Activated CD4-positive, alpha-beta T cell treated with anti-CD3 and anti-CD28 coated beads, Interleukin-10, Interleukin-2, amounts not matched to agents 100 ng/mL and 50 ng/mL, durations not matched to agents 16 hours and 8 hours (primary cell): Measurements from ENCODE around the gene PRSS36.
"Not testable (repeated sequence)": the region's sequence is repeated elsewhere in the genome, so short reads cannot be mapped to it uniquely, and the experiment has no call there.

Experiments
- DNase-seq: peaks from one replicate; pipeline ENCODE4 v3.0.0-alpha.2; 2020

PRSS36 gene

GRCh38 chr16:31183432-31184428, 33.9 kb upstream of the PRSS36 start:
- no peak for DNase-seq

DNA sequence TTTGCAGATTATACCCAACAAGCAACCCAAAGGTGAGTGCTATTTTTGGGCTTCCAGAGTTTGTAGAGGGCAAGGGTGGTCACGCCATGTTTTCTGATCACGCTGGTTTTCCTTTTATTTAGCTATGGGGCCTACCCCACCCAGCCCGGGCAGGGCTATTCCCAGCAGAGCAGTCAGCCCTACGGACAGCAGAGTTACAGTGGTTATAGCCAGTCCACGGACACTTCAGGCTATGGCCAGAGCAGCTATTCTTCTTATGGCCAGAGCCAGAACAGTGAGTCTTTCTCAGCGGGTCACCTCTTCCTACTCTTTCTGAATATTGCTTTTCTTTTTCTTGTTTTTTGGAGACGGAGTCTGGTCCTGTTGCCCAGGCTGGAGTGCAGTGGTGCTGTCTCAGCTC, 32.5 kb upstream of the PRSS36 start:
- DNase-seq: no peak

DNA sequence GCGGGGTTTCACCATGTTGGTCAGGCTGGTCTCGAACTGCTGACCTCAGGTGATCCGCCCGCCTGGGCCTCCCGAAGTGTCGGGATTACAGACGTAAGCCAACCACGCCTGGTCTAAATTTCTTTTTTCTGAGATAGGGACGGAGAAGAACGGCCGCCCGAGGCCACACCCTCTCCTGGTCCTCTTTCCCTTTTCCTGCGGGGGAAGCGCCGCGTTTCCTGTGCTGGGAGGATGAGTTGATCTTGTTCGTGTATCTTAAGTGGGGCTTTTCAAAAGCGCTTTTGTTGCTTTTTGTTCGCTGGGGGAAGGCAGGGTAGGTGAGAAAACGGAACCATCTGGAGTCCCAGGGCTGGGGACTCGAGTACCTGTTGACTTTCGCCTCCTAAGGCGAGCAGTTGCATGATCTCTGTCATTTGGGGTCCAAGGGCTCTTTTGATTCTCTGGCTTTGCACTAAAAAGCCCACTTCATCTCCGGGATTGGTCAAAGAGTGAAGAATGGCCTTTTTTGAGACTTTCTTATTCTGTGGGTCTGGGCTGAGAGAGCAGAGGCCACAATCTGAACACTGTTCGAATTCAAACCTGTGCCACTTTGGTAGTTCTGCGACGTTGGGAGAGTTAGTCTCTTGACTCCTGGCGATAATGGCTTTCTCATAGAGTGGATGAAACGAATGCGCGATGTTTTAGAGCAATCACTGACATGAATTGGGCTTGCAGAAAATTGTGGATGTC, 31.4 kb upstream of the PRSS36 start:
- peak; percentile 54 for DNase-seq

- peak; percentile 92 for DNase-seq
Measured at GRCh38 chr16:31179747-31180459, 30.0 kb upstream of the PRSS36 start, which contains the start of gene FUS. Gene FUS (plus strand): TSS chr16:31180139. CDS start chr16:31180215, 76 bp downstream.

DNA sequence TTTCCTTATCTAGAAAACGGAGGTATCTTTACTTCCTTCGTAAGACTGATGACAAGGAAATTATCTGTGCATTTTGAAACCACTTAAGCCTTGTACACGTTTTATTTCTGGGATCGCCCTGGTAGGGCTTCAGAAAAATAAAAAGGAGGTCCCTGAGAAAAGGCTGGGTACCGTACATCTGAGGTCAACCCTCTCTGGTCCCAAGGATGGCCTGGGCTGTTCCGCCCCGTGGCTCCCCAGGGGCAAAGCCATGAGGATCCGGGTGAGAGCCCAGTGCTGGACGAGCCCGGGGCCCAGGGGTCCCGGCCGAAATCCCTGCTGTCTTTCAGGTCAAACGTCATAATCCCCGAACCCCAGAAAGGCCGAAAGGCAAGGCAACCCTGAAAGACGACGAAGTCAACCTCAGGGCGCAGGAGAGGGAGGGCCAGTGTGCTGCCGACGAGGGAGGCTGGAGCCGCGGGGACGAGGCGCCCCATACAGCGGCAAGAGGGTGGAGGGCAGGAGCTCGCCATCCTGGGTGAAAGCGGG, 29.4 kb upstream of the PRSS36 start:
- DNase-seq: no peak

DNA sequence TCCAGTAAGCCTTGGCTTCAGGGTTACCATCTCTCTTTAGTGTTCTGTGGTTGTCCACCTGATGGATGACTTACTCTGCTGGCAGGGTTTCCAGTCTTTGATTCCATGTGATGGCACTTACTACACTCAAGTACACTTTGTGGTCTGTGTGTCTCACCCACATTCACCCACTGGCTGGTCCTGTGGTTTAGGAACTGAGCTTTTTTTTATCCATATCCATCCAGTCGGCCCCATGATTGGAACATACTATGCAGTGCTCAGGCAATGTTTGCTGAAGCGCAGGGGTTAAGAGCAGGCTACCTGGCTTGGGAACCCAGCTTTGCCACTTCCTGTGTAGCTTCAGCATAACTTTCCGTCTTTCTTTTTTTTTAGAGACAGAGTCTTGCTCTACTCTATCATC, 27.3 kb upstream of the PRSS36 start:
- peak; percentile 68 for DNase-seq

GRCh38 chr16:31170048-31170447, 20.2 kb upstream of the PRSS36 start:
- not testable (repeated sequence) for DNase-seq

GRCh38 chr16:31168848-31169247, 19.0 kb upstream of the PRSS36 start:
- DNase-seq: no peak

DNA sequence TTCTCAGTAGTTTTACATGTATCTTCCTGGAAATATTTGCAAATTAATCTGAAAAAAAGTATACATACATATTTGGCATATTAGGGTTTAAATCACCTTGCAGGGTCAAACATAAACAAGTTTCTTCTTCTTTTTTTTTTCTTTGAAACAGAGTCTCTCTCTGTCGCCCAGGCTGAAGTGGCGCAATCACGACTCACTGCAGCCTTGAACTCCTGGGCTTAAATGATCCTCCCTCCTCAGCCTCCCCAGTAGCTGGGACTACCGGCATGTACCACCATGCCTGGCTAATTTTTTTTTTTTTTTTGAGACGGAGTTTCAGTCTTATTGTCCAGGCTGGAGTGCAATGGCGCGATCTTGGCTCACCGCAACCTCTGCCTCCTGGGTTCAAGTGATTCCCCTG, 17.4 kb upstream of the PRSS36 start:
- no peak for DNase-seq

DNA sequence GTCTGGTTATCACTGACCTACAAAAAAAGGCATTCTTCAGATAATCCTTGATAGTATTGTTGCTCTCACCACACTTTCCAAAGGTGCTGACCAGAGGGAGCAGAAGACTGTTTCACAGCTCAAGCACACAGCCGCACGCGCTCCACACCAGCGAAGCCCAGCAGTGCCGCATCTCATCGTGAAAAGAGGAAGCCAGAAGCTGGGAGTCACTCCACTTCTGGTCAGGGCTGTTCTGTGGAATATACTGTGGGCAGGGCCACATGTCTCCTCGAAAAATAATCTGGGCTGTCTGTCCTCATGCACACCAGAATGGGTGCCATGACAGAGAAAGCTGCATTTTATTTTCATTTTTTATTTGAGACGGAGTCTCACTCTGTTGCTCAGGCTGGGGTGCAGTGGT, 7.3 kb upstream of the PRSS36 start:
- no peak for DNase-seq

DNA sequence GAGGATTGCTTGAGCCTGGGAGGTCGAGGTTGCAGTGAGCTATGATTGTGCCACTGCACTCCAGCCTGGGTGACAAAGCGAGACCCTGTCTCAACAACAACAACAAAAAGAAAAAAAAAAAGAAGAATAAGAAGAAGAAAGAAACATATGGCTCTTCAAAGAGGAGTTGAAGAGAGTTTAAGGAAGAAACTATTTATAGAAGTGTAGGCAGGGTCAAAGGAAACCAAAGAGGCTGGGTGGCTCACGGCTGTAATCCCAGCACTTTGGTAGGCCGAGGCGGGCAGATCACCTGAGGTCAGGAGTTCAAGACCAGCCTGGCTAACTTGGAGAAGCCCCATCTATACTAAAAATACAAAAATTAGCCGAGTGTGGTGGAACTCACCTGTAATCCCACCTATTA, 1.1 kb upstream of the PRSS36 start:
- DNase-seq: not testable (repeated sequence)

GRCh38 chr16:31149332-31149731, 534 bp downstream of the PRSS36 start:
- DNase-seq: no peak

DNA sequence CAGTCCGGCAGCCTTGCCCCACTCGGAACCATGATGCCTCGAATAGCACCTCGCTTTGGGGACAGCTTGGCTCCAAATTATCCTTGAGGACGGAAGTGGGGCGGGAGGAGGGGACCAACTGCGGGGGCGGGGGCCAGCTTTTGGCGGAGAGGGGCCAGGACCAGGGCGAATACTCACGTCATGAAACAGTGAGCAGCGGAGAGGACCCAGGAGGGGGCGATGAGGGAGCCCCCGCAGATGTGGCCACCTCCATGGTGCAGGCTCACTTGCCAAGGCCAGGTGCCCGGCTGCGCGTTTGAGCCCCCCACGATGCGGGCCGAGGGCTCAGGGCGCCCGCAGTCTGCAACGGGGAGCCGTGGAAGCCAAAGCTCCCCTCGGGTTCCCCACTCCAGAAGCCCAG, 970 bp downstream of the PRSS36 start:
- no peak for DNase-seq

- DNase-seq: no peak
Measured at GRCh38 chr16:31148281-31148728, 1.6 kb downstream of the PRSS36 start.

DNA sequence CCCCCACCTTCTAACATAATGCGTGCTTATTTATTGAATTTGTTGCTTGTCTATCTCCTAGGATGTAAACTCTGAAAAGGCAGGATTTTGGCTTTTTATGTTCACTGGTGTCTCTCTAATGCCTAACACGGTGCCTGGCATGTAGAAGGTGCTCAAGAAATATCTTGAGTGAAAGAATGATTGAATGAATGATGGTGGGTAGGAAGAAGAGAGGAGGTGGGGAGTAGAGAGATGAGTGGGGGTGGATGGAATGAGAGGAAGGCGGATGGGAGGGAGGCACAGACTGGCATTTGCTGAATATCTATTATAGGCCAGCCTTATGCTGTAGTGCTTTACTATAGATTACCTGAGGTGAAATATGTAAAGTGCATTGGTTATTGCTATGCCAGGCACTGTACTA, 2.3 kb downstream of the PRSS36 start:
- DNase-seq: no peak

DNA sequence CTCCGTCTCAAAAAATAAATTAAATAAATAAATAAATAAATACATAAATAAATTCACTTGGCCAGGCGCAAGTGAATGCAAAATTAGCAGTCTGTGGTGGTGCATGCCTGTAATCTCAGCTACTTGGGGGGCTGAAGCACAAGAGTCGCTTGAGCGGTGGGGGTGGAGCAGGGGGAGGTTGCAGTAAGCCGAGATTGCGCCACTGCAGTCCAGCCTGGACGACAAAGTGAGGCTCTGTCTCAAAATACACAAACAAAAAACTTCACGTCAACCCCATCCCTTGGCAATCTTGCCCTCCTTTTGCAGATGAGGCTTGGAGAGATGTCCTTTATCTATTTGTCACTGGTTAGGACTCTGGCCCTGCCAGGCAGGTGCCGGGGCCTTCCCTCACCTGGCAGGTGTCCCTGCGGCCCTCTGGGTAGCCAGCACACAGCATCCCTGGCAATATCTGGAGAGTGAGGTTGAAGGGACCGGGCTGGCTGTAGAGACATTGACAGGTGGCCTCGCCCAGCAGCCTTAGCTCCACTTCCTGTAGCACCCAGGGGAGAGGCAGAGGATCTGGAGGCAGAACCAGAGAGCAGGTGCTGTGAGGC, 4.4 kb downstream of the PRSS36 start:
- DNase-seq: no peak

DNA sequence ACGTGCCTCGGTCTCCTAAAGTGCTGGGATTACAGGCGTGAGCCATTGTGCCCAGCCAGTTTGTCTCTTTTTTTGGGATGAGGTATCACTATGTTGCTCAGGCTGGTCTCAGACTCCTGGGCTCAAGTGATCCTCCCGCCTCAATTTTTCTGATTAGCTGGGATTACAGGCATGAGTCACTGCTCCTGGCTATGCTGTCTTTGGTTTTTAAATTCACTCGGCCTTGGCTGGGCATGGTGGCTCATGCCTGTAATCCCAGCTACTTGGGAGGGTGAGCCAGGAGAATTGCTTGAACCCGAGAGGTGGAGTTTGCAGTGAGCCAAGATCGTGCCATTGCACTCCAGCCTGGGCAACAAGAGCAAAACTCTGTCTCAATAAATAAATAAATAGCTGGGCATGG, 5.4 kb downstream of the PRSS36 start:
- not testable (repeated sequence) for DNase-seq

GRCh38 chr16:31143694-31144148, 6.1 kb downstream of the PRSS36 start:
- no peak for DNase-seq

GRCh38 chr16:31143011-31143693, 6.7 kb downstream of the PRSS36 start:
- no peak for DNase-seq

DNA sequence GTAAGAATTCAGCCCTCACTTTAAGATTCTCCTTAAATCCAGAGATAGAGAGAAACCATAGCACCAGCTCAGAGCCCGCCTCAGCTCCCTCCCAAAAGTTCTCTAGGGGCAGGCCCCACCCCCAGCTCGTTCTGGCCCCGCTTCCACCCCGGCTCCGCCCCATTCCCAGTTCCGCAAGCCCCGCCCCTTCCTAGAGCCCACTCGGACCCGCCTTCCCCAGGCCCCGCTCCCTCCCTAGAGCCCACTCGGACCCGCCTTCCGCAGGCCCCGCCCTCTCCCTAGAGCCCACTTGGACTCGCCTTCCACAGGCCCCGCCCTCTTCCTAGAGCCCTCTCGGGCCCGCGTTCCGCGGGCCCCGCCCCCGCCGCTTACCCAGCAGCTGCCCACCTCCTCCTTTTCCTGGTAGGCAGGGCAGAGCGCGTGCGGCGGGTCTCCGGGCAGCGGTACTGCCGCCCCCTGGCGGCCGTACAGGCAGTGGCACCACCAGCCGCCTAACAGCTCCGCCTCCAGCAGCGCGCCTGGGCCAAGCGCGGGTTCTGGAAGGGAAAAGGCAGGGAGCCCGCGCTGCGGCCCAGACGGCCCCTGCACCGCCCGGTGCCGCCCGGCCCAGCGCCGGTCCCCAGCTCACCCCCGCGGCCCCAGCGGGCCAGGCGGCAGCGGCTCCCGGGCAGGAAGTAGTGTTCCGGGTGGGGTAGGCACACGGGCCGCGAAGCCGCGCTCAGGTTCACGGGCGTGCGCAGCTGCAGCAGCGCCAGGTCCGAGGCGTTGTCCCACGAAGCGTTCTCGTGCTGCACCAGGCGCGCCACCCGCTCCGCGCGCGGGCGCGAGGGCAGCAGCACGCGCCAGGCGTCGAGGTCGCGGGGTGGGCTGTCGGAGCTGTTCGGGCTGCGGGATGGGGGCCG, 7.5 kb downstream of the PRSS36 start:
- peak; percentile 100 for DNase-seq
